GM12878 (cell line): ENCODE measurements around the gene DCDC2. TPM values are rescaled to one million over a fixed set of nuclear protein-coding genes. Genes with fewer than 3 reads are reported as not detected.
A peak's percentile ranks its signal among the peaks of the same experiment; 100 is the strongest.
"Not testable (repeated sequence)": the region's sequence is repeated elsewhere in the genome, so short reads cannot be mapped to it uniquely, and the experiment has no call there.

Experiments
- ATAC-seq: fragments of 200-7000 bp; cut with Tn5 transposase; 3 replicates; pipeline ENCODE4 v1.9.1; 2020; ENCODE audit warnings: mild to moderate bottlenecking, moderate library complexity
- BruUV-seq: library from RNA; stranded (reverse); fragments of 400-500 nt; replicated peaks from 2 replicates; lab custom pipeline; 2021; lab: Mats Ljungman, UMichigan
- CTCF ChIA-PET: fragments of 300-600 bp; sonication (Branson Sonifier 250); formaldehyde crosslinking; extraction: SDS; loops from one replicate; lab custom pipeline; 2021; ENCODE audit warnings: inconsistent platforms; lab: Yijun Ruan, JAX
- POLR2A ChIA-PET: fragments of 350-600 bp; formaldehyde crosslinking; extraction: SDS; loops from one replicate; lab custom pipeline; 2021; ENCODE audit warnings: inconsistent platforms; lab: Charles Lee
- RAD21 ChIA-PET: fragments of 300-600 bp; sonication (Branson Sonifier 250); formaldehyde crosslinking; loops from one replicate; lab custom pipeline; 2023; ENCODE audit warnings: antibody characterized with exemption; ENCODE audit not compliant: unreplicated experiment; lab: Charles Lee
- SMC1A ChIA-PET: fragments of 300-600 bp; sonication (Branson Sonifier 250); formaldehyde crosslinking; loops from one replicate; lab custom pipeline; 2023; ENCODE audit not compliant: unreplicated experiment, uncharacterized antibody; lab: Charles Lee
- DNase-seq: peaks from one replicate; pipeline ENCODE4 v3.0.0-alpha.2; 2011; ENCODE audit warnings: low read depth, low spot score
- FAIRE-seq: peaks from 3 replicates; lab custom pipeline; 2011; peaks lifted over from hg19 to GRCh38; lab: Jason Lieb, UNC
- H2AFZ ChIP-seq: 2 replicates; pipeline ENCODE4 v1.6.0; 2011; ENCODE audit warnings: low read depth, low read length, control low read depth; ENCODE audit not compliant: control insufficient read depth
- H3K27ac ChIP-seq: 2 replicates; pipeline ENCODE4 v1.5.1; 2011; ENCODE audit warnings: control low read depth; ENCODE audit not compliant: control insufficient read depth, insufficient read depth
- H3K27me3 ChIP-seq, 2 experiments: replicated peaks in 1 of 2; 2 replicates each; pipeline versions ENCODE4 v1.6.0 to v1.6.1; 2011; ENCODE audit warnings: low read length in 1 of 2; ENCODE audit not compliant: control insufficient read depth in 2 of 2, insufficient read depth in 2 of 2
- H3K36me3 ChIP-seq, 2 experiments: 2 replicates each; pipeline ENCODE4 v1.5.1; 2011; ENCODE audit warnings: low read length in 1 of 2; ENCODE audit not compliant: control insufficient read depth in 2 of 2, insufficient read depth in 2 of 2
- H3K4me1 ChIP-seq: 2 replicates; pipeline ENCODE4 v1.6.1; 2011; ENCODE audit warnings: mild to moderate bottlenecking, low read length, moderate library complexity, mixed read lengths; ENCODE audit not compliant: control insufficient read depth, insufficient read depth
- H3K4me2 ChIP-seq: 2 replicates; pipeline ENCODE4 v1.6.0; 2011; ENCODE audit warnings: control low read depth; ENCODE audit not compliant: control insufficient read depth, insufficient read depth
- H3K4me3 ChIP-seq: fragments of 200-600 bp; sonication (generic); 2 replicates; pipeline ENCODE4 v1.5.1; 2016
- H3K79me2 ChIP-seq: 2 replicates; pipeline ENCODE4 v1.6.0; 2011; ENCODE audit warnings: low read length; ENCODE audit not compliant: control insufficient read depth, insufficient read depth
- H3K9ac ChIP-seq: 2 replicates; pipeline ENCODE4 v1.8.0; 2011; ENCODE audit warnings: low read length, control low read depth, mixed read lengths; ENCODE audit not compliant: control insufficient read depth, insufficient read depth
- H3K9me3 ChIP-seq: replicated peaks from 3 replicates; pipeline ENCODE4 v1.5.1; 2011; ENCODE audit warnings: mild to moderate bottlenecking, low read length; ENCODE audit not compliant: control insufficient read depth, insufficient read depth
- H4K20me1 ChIP-seq: 2 replicates; pipeline ENCODE4 v1.6.0; 2011; ENCODE audit not compliant: control insufficient read depth, insufficient read depth
- BCL11A ChIP-seq: IDR thresholded peaks from 2 replicates; pipeline ENCODE4 v1.6.1; 2011; ENCODE audit warnings: low read depth, low read length
- CBFB ChIP-seq: IDR thresholded peaks from 2 replicates; pipeline ENCODE4 v1.6.1; 2016; ENCODE audit warnings: antibody characterized with exemption, low read depth
- CHD2 ChIP-seq: IDR thresholded peaks from 2 replicates; pipeline ENCODE4 v1.6.1; 2011; ENCODE audit warnings: low read depth, low read length, improper control_type of control experiment, borderline replicate concordance
- ESRRA ChIP-seq: IDR thresholded peaks from 2 replicates; pipeline ENCODE4 v1.6.1; 2012; ENCODE audit warnings: mild to moderate bottlenecking, low read length, improper control_type of control experiment
- FOXK2 ChIP-seq: fragments of 450-650 bp; IDR thresholded peaks from 2 replicates; pipeline ENCODE4 v1.6.1; 2017; ENCODE audit warnings: mild to moderate bottlenecking, moderate library complexity
- HCFC1 ChIP-seq: fragments of 150-350 bp; IDR thresholded peaks from 2 replicates; pipeline ENCODE4 v1.6.1; 2014; ENCODE audit warnings: low read length
- HDAC6 ChIP-seq: fragments of 200-600 bp; sonication (generic); IDR thresholded peaks from one replicate; pipeline ENCODE4 v1.8.0; 2017; ENCODE audit warnings: antibody characterized with exemption; ENCODE audit not compliant: unreplicated experiment
- MEF2A ChIP-seq: IDR thresholded peaks from 2 replicates; pipeline ENCODE4 v1.6.1; 2011; ENCODE audit warnings: low read depth, mild to moderate bottlenecking, low read length, moderate library complexity; ENCODE audit not compliant: insufficient read depth
- MTA2 ChIP-seq: fragments of 450-650 bp; IDR thresholded peaks from 2 replicates; pipeline ENCODE4 v1.6.1; 2016; ENCODE audit warnings: low read depth, mild to moderate bottlenecking, moderate library complexity
- MYC ChIP-seq: IDR thresholded peaks from 2 replicates; pipeline ENCODE4 v1.6.1; 2011; ENCODE audit warnings: mild to moderate bottlenecking, low read length, moderate library complexity, inconsistent platforms; ENCODE audit not compliant: insufficient read depth, insufficient replicate concordance, insufficient read length, severe bottlenecking
- RFX5 ChIP-seq: IDR thresholded peaks from 2 replicates; pipeline ENCODE4 v1.6.1; 2011; ENCODE audit warnings: low read depth, low read length, improper control_type of control experiment
- ZNF24 ChIP-seq: fragments of 450-650 bp; IDR thresholded peaks from 2 replicates; pipeline ENCODE4 v1.6.1; 2017; ENCODE audit warnings: antibody characterized with exemption, mild to moderate bottlenecking
- WGBS: methylation state at CpG from one replicate; pipeline ENCODE4 v1.1.6; 2016; ENCODE audit warnings: low lambda C conversion rate; ENCODE audit not compliant: insufficient replicate concordance, insufficient coverage; ENCODE audit errors: missing lambda C conversion rate; 5-methylcytosine and 5-hydroxymethylcytosine counted together
- in situ Hi-C: fragments of 300-500 bp; cut with MboI; formaldehyde crosslinking; loops from 9 replicates; pipeline ENCODE4 v1.14.3; 2018; ENCODE audit warnings: mixed read lengths
- intact Hi-C: fragments of 100-400 bp; cut with micrococcal nuclease; formaldehyde crosslinking; loops from one replicate; pipeline ENCODE4 v1.14.2; 2022; ENCODE audit not compliant: unreplicated experiment
- polyA plus RNA-seq, 11 experiments: library from polyadenylated mRNA; depleted of rRNA in 4 of 11; unstranded in 6 of 11; stranded (reverse) in 5 of 11; fragments of >200 nt; fragmentation: Nextera tagmentation in 4 of 11; fragmentation: Illumina TruSeq in 1 of 11; extraction: Ambion mirVana in 4 of 11; extraction: Trizol in 1 of 11; gene quantifications; 1 replicate in 1 of 11; 2 replicates in 10 of 11; pipeline versions ENCODE4 v1.2.1 to v1.2.3, GENCODE V29; 2011 to 2016; ENCODE audit warnings: inconsistent platforms in 2 of 11, missing spikeins in 2 of 11, low read depth in 1 of 11
- total RNA-seq, 4 experiments: library from RNA; depleted of rRNA in 3 of 4; stranded (reverse); fragments of >200 nt in 3 of 4; fragmentation: Illumina TruSeq in 1 of 4; extraction: Trizol in 1 of 4; gene quantifications; 2 replicates each; pipeline versions ENCODE4 v1.2.1 to v1.2.3, GENCODE V29; 2013 to 2021

DCDC2 gene
- total and polyA plus RNA-seq, 10 of the 15 experiments (the other 5 are each of a cell fraction or from before 2014, with no cell fraction given) = under 0.01 to 0.03 TPM; not detected in 8

- H3K36me3 ChIP-seq = no peaks in the 10 kb centered on the region
- H2AFZ ChIP-seq = no peak overlapping the region
- no peak for TF ChIP-seq BCL11A
- no peak for TF ChIP-seq MYC
- TF ChIP-seq MTA2 = 0 out of 2 replicates have a peak, but pooled peaks have one; percentile 19
- TF ChIP-seq HCFC1 = no peak
- TF ChIP-seq HDAC6 = no peak
- CTCF ChIA-PET = interaction anchor here (1.6 kb wide), 1 partner anchor 40 kb away, joined by 4 read pairs; no protein-coding TSS in a partner anchor
- in situ Hi-C loops = no loop called here
- BruUV-seq = no TSS peak
- H4K20me1 ChIP-seq = no peaks in the 10 kb centered on the region
- no peak overlapping the region for H3K4me2 ChIP-seq
- no peak overlapping the region for H3K4me3 ChIP-seq
- RAD21 ChIA-PET = no interaction called here
- POLR2A ChIA-PET = no interaction called here
- FAIRE-seq (no peak), DNase-seq (no peak), ATAC-seq (no peak)
- H3K9me3 ChIP-seq = no peaks in the 10 kb centered on the region
- H3K4me1 ChIP-seq = no peaks in the 10 kb centered on the region
- SMC1A ChIA-PET = no interaction called here
- no peaks in the 10 kb centered on the region for H3K79me2 ChIP-seq
- WGBS = 0% methylated on average over 1 of the region's 1 CpG
- intact Hi-C loops = no loop called here
- H3K27ac ChIP-seq = no peak overlapping the region
- no peaks in the 10 kb centered on the region for H3K27me3 ChIP-seq
- H3K9ac ChIP-seq = no peak overlapping the region
These were observed 34.1 kb downstream of the DCDC2 start for GRCh38 chr6:24323632-24324337.

DNA sequence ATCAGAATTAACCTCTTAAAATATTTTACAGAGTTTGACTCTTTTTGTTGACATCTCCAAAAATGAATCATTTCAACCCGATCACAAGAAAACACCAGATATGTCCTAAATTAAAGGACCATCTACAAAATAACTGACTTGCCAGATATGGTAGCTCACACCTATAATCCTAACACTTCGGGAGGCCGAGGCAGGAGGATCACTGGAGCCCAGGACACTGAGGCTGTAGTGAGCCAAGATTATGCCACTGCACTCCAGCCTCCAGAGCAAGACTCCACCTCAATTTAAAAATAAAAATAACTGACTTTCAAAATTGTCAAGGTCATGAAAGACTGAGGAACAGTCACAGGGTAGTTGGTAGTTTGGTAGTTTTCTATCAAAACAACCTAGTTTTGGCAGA, 34.9 kb downstream of the DCDC2 start:
- RAD21 ChIA-PET = interaction anchor here (0.6 kb wide), 1 partner anchor 354 kb away, joined by 4 read pairs; no protein-coding TSS in a partner anchor
- ATAC-seq = no peak
- intact Hi-C loops = no loop called here
- DNase-seq = no peak
- Histone ChIP-seq H3K9me3 (no peaks in the 10 kb centered on the region), H3K79me2 (no peaks in the 10 kb centered on the region), H3K4me3 (no peak overlapping the region), H4K20me1 (no peaks in the 10 kb centered on the region), H3K4me2 (no peak overlapping the region), H3K27ac (no peak overlapping the region), H3K27me3 (no peaks in the 10 kb centered on the region), H3K36me3 (no peaks in the 10 kb centered on the region), H3K4me1 (no peaks in the 10 kb centered on the region), H3K9ac (no peak overlapping the region), H2AFZ (no peak overlapping the region)
- CTCF ChIA-PET = interaction anchor here (1.6 kb wide), 1 partner anchor 40 kb away, joined by 4 read pairs; no protein-coding TSS in a partner anchor
- no TSS peak for BruUV-seq
- WGBS = 2% methylated on average over 3 of the region's 3 CpGs
- TF ChIP-seq RFX5 (no peak), ZNF24 (no peak), MEF2A (no peak), FOXK2 (no peak), CHD2 (no peak), CBFB (no peak), ESRRA (no peak)
- POLR2A ChIA-PET = no interaction called here
- SMC1A ChIA-PET = no interaction called here
- no peak for FAIRE-seq
- in situ Hi-C loops = no loop called here

- BruUV-seq, H3K36me3 ChIP-seq, SMC1A ChIA-PET, H3K27me3 ChIP-seq, H3K4me2 ChIP-seq, H2AFZ ChIP-seq, intact Hi-C loops, CTCF ChIA-PET, H3K4me3 ChIP-seq, ATAC-seq, in situ Hi-C loops, H3K9ac ChIP-seq, H3K9me3 ChIP-seq, H4K20me1 ChIP-seq, H3K4me1 ChIP-seq, DNase-seq, H3K27ac ChIP-seq, H3K79me2 ChIP-seq, POLR2A ChIA-PET, FAIRE-seq: not testable (repeated sequence)
- 39% methylated on average over 3 of the region's 3 CpGs for WGBS
- RAD21 ChIA-PET = interaction anchor here (0.6 kb wide), 1 partner anchor 353 kb away, joined by 4 read pairs; no protein-coding TSS in a partner anchor
These were observed 35.4 kb downstream of the DCDC2 start for GRCh38 chr6:24322446-24322845.
